OCI-LY7 (cell line): Measurements from ENCODE around the gene TACC3. TPM values are rescaled to one million over a fixed set of nuclear protein-coding genes. Genes with fewer than 3 reads are reported as not detected.
"Not testable (repeated sequence)": the region's sequence is repeated elsewhere in the genome, so short reads cannot be mapped to it uniquely, and the experiment has no call there.

Experiments used
- BruUV-seq: library from RNA; stranded (reverse); fragments of 400-500 nt; replicated peaks from 2 replicates; lab custom pipeline; 2021; lab: Mats Ljungman, UMichigan
- CTCF ChIA-PET: fragments of 300-600 bp; sonication (Branson Sonifier 250); formaldehyde crosslinking; loops from one replicate; lab custom pipeline; 2022; ENCODE audit warnings: antibody characterized with exemption; ENCODE audit not compliant: unreplicated experiment; lab: Charles Lee
- POLR2A ChIA-PET: fragments of 300-600 bp; sonication (Branson Sonifier 250); formaldehyde crosslinking; loops from one replicate; lab custom pipeline; 2022; ENCODE audit warnings: antibody characterized with exemption; lab: Charles Lee
- DNase-seq: peaks from one replicate; pipeline ENCODE4 v3.0.0-alpha.2; 2015; ENCODE audit warnings: low spot score
- H2AFZ ChIP-seq: fragments of 200-600 bp; sonication (generic), shearing (Covaris generic); 2 replicates; pipeline ENCODE4 v1.6.1; 2014; ENCODE audit warnings: mild to moderate bottlenecking, antibody characterized with exemption, low read length, moderate library complexity
- H3K27ac ChIP-seq: fragments of 200-600 bp; sonication (generic); 2 replicates; pipeline ENCODE4 v1.5.1; 2014; ENCODE audit warnings: mixed run types, low read depth, mild to moderate bottlenecking, moderate library complexity, low read length, inconsistent platforms; ENCODE audit not compliant: poor library complexity, severe bottlenecking
- H3K36me3 ChIP-seq: fragments of 200-600 bp; sonication (generic); 2 replicates; pipeline ENCODE4 v1.6.1; 2014; ENCODE audit warnings: mild to moderate bottlenecking, antibody characterized with exemption, low read length, moderate library complexity, mixed read lengths; ENCODE audit not compliant: insufficient read depth
- H3K4me1 ChIP-seq: fragments of 200-600 bp; sonication (generic); 2 replicates; pipeline ENCODE4 v1.5.1; 2014; ENCODE audit warnings: mild to moderate bottlenecking, low read length; ENCODE audit not compliant: insufficient read depth, poor library complexity, severe bottlenecking
- H3K4me2 ChIP-seq: fragments of 200-600 bp; sonication (generic); 2 replicates; pipeline ENCODE4 v1.6.1; 2014; ENCODE audit warnings: mild to moderate bottlenecking, low read length
- H3K4me3 ChIP-seq: fragments of 200-600 bp; sonication (generic); 2 replicates; pipeline ENCODE4 v1.5.1; 2014; ENCODE audit warnings: mild to moderate bottlenecking, low read depth, low read length; ENCODE audit not compliant: poor library complexity, severe bottlenecking
- H3K79me2 ChIP-seq: fragments of 200-600 bp; sonication (generic); 2 replicates; pipeline ENCODE4 v1.6.1; 2016; ENCODE audit warnings: low read depth, mild to moderate bottlenecking, low read length, moderate library complexity, mixed read lengths; ENCODE audit not compliant: insufficient read depth
- H3K9me2 ChIP-seq: fragments of 200-600 bp; sonication (generic); 2 replicates; pipeline ENCODE4 v1.6.1; 2016; ENCODE audit warnings: mild to moderate bottlenecking, low read length, mixed read lengths; ENCODE audit not compliant: insufficient read depth
- H3K9me3 ChIP-seq: fragments of 200-600 bp; sonication (generic); 2 replicates; pipeline ENCODE4 v1.6.1; 2014; ENCODE audit warnings: mild to moderate bottlenecking, mixed run types, low read length, mixed read lengths
- H4K20me1 ChIP-seq: fragments of 200-600 bp; sonication (generic); 2 replicates; pipeline ENCODE4 v1.6.1; 2014; ENCODE audit warnings: mild to moderate bottlenecking, antibody characterized with exemption, low read length, moderate library complexity, mixed read lengths; ENCODE audit not compliant: insufficient read depth
- CTCF ChIP-seq: fragments of 200-600 bp; sonication (generic); conservative IDR thresholded peaks from 2 replicates; pipeline ENCODE4 v1.5.1; 2014; ENCODE audit warnings: mild to moderate bottlenecking, antibody characterized with exemption, low read length, moderate library complexity, mixed read lengths
- EZH2phosphoT487 ChIP-seq: fragments of 200-600 bp; sonication (generic); IDR thresholded peaks from 2 replicates; pipeline ENCODE4 v1.6.1; 2018; ENCODE audit warnings: low read depth, borderline replicate concordance, mild to moderate bottlenecking, mixed run types, antibody characterized with exemption, low read length, moderate library complexity, mixed read lengths
- intact Hi-C: fragments of 100-400 bp; cut with micrococcal nuclease; formaldehyde crosslinking; loops from one replicate; pipeline ENCODE4 v1.10.0; 2022; ENCODE audit not compliant: unreplicated experiment
- total RNA-seq, 2 experiments: library from RNA; depleted of rRNA in 1 of 2; stranded (reverse); fragments of >200 nt in 1 of 2; shearing (Covaris generic) in 1 of 2; gene quantifications; 2 replicates each; pipeline ENCODE4 v1.2.3, GENCODE V29; 2014 to 2022

TACC3 gene
- total RNA-seq, 2 experiments from 2014 or later, result 100 to 257 TPM

GRCh38 chr4:1693131-1693896, 28.0 kb upstream of the TACC3 start:
- peak; percentile 85 for DNase-seq
- CTCF ChIA-PET, result interaction anchor here (0.6 to 1.5 kb wide), 4 partner anchors 16 to 74 kb away, joined by 3 to 5 read pairs (median 4); partner anchors contain the start of gene SLBP
- H2AFZ ChIP-seq, result no peak overlapping the region
- no peak overlapping the region for H3K4me2 ChIP-seq
- H3K4me1 ChIP-seq, result no peaks in the 10 kb centered on the region
- H4K20me1 ChIP-seq, result peaks cover 8% of the 10 kb centered on the region
- peaks cover 94% of the 10 kb centered on the region for H3K36me3 ChIP-seq
- intact Hi-C loops, result loop anchor here (1.0 kb wide), 2 partner anchors 19 to 33 kb away; partner anchors contain the start of gene SLBP
- BruUV-seq, result TSS peak; percentile 82
- no peak overlapping the region for H3K4me3 ChIP-seq
- H3K9me2 ChIP-seq, result no peaks in the 10 kb centered on the region
- no peaks in the 10 kb centered on the region for H3K9me3 ChIP-seq
- TF ChIP-seq CTCF (peak; percentile 100), EZH2phosphoT487 (no peak)
- H3K79me2 ChIP-seq, result peaks cover 14% of the 10 kb centered on the region; the same call in 1 of the 2 replicates
- H3K27ac ChIP-seq, result peak overlapping the region; percentile 34
- POLR2A ChIA-PET, result interaction anchor here (0.8 to 1.6 kb wide), 10 partner anchors 9 to 41 kb away, joined by 3 to 7 read pairs (median 3); partner anchors contain the start of gene SLBP

DNA sequence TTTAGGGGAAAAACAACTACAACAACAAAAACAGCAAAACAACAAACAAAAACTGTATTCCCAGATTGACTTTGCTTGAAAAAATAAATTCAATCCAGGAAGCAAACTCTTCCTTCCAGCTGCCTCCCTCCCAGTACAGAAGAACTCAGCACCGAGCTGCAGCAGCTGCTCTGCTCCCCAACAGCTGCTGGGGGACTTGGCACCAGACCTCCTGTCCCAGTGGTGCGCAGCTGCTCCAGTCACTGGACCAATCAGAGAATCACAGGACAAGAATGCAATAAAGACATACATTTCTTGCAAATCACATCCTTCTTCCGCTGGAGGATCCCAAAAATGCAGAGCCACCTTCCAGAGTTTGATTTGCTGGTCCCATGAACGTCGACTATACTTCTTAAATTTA, 25.4 kb upstream of the TACC3 start:
- intact Hi-C loops, result no loop called here
- Histone ChIP-seq H3K4me2 (no peak overlapping the region), H2AFZ (no peak overlapping the region), H3K4me3 (no peak overlapping the region), H3K79me2 (peaks cover 34% of the 10 kb centered on the region), H3K36me3 (peaks cover 97% of the 10 kb centered on the region), H3K4me1 (no peaks in the 10 kb centered on the region), H4K20me1 (peaks cover 15% of the 10 kb centered on the region), H3K9me2 (no peaks in the 10 kb centered on the region), H3K27ac (no peak overlapping the region), H3K9me3 (no peaks in the 10 kb centered on the region)
- CTCF ChIA-PET, result no interaction called here
- no peak for TF ChIP-seq CTCF
- TF ChIP-seq EZH2phosphoT487, result no peak
- no TSS peak for BruUV-seq
- DNase-seq, result no peak
- POLR2A ChIA-PET, result no interaction called here

- intact Hi-C loops, DNase-seq, H3K9me3 ChIP-seq, H3K4me1 ChIP-seq, H3K9me2 ChIP-seq, H3K4me2 ChIP-seq, BruUV-seq, CTCF ChIA-PET, H2AFZ ChIP-seq, H3K4me3 ChIP-seq, H3K27ac ChIP-seq: not testable (repeated sequence)
- H4K20me1 ChIP-seq, result peaks cover 41% of the 10 kb centered on the region
- POLR2A ChIA-PET, result interaction anchor here (1.9 kb wide), 1 partner anchor 9 kb away, joined by 6 read pairs; no protein-coding TSS in a partner anchor
- H3K79me2 ChIP-seq, result peaks cover 77% of the 10 kb centered on the region
- H3K36me3 ChIP-seq, result peaks cover 97% of the 10 kb centered on the region
These were observed 19.6 kb upstream of the TACC3 start for GRCh38 chr4:1701671-1702070.
